GM12891 (cell line): ENCODE data around the gene CRTC1.

Source experiments
- DNase-seq: peaks from one replicate; pipeline ENCODE4 v3.0.0; 2011; ENCODE audit warnings: low spot score; ENCODE audit not compliant: insufficient read length
- FAIRE-seq: peaks from 2 replicates; lab custom pipeline; 2011; peaks lifted over from hg19 to GRCh38; lab: Jason Lieb, UNC
- PAX5 ChIP-seq: IDR thresholded peaks from 2 replicates; pipeline ENCODE4 v1.6.1; 2011; ENCODE audit warnings: low read length, moderate library complexity, mild to moderate bottlenecking; ENCODE audit not compliant: insufficient read depth, severe bottlenecking
- POLR2A ChIP-seq: IDR thresholded peaks from 2 replicates; pipeline ENCODE4 v1.6.1; 2011; ENCODE audit warnings: low read depth, low read length, control low read depth
- POLR2AphosphoS5 ChIP-seq: IDR thresholded peaks from 2 replicates; pipeline ENCODE4 v1.6.1; 2011; ENCODE audit warnings: low read depth, low read length, control low read depth
- POU2F2 ChIP-seq: IDR thresholded peaks from 2 replicates; pipeline ENCODE4 v1.6.1; 2011; ENCODE audit warnings: low read depth, mild to moderate bottlenecking, control low read depth, low read length, moderate library complexity
- SPI1 ChIP-seq: IDR thresholded peaks from 2 replicates; pipeline ENCODE4 v1.6.1; 2011; ENCODE audit warnings: low read depth, low read length, control low read depth
- TAF1 ChIP-seq: IDR thresholded peaks from 2 replicates; pipeline ENCODE4 v1.6.1; 2011; ENCODE audit warnings: low read depth, low read length, control low read depth

The CRTC1 gene

DNA sequence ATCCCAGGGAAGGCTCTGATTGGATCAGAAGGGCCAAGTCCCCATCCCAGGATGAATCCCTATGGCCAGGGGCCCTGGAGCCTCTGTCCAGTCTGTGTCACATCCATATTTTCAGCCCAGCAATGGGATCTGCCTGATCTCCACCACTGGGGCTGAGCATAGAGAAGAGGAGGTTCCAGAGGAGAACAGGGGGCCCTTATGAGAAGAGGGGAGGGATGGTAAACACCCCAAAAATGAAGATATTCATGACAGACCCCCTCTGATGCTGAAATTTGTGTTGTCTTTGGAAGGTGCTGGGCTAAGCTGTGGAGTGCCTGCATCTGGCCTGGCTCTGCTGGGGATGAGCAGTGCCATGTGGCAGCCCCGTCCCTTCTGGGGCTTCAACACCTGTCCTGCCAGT, 32.2 kb upstream of the CRTC1 start:
- FAIRE-seq (no peak), DNase-seq (no peak)
- no peak for TF ChIP-seq PAX5
- TF ChIP-seq TAF1, result no peak
- TF ChIP-seq POU2F2, result no peak
- TF ChIP-seq POLR2AphosphoS5, result no peak
- no peak for TF ChIP-seq SPI1
- no peak for TF ChIP-seq POLR2A

DNA sequence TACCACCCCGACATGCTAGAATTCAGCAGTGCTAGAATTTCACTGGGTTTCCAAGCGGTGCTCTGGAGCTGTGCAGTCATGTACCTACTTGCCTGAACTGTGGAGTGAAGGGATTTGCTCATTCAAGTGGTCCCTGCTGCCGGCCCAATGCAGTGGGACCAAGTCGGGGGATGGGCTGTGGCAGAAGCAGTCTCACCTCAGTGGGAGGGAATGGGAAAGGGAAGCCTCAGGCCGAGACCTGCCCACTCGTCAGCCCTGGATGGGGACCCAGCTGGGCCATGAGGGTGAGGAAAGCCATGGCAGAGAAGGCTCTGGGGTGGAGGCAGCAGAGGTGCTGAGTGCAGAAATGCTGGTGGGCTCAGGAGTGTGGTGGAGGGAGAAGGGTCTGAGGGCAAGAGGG, 31.7 kb upstream of the CRTC1 start:
- TF ChIP-seq SPI1 (no peak), POLR2A (no peak), PAX5 (no peak), POU2F2 (no peak), POLR2AphosphoS5 (no peak), TAF1 (no peak)
- FAIRE-seq (no peak), DNase-seq (no peak)

DNA sequence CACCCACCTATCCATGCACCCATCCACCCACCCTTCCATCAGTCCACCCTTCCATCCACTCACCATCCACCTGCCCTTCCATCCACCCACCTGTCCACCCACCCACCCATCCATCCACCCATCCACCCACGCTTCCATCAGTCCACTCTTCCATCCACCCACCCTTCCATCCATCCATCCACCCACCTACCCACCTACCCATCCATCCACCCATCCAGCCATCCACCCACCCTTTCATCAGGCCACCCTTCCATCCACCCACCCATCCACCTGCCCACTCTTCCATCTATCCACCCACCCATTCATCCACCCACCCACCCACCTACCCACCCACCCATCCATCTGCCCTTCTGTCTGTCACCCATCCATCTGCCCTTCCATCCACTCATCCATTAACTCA, 29.6 kb upstream of the CRTC1 start:
- DNase-seq, result no peak
- no peak for FAIRE-seq
- TF ChIP-seq PAX5, result no peak
- no peak for TF ChIP-seq POLR2AphosphoS5
- no peak for TF ChIP-seq POLR2A
- TF ChIP-seq SPI1, result no peak
- no peak for TF ChIP-seq POU2F2
- no peak for TF ChIP-seq TAF1

DNA sequence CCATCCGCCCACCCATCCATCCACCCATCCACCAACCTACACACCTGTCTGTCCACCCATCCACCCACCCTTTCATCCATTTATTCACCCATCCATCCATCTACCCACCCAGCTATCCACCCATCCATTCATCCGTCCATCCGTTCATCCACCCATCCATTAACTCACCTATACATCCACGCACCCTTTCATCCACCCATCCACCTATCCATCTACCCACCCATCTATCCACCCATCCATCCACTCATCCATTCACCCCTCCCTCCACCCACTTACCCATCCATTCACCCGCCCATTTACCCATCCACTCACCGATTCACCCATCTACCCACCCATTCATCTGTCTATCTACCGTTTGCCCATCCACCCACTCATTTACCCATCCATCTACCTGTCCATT, 29.0 kb upstream of the CRTC1 start:
- no peak for FAIRE-seq
- no peak for TF ChIP-seq PAX5

DNA sequence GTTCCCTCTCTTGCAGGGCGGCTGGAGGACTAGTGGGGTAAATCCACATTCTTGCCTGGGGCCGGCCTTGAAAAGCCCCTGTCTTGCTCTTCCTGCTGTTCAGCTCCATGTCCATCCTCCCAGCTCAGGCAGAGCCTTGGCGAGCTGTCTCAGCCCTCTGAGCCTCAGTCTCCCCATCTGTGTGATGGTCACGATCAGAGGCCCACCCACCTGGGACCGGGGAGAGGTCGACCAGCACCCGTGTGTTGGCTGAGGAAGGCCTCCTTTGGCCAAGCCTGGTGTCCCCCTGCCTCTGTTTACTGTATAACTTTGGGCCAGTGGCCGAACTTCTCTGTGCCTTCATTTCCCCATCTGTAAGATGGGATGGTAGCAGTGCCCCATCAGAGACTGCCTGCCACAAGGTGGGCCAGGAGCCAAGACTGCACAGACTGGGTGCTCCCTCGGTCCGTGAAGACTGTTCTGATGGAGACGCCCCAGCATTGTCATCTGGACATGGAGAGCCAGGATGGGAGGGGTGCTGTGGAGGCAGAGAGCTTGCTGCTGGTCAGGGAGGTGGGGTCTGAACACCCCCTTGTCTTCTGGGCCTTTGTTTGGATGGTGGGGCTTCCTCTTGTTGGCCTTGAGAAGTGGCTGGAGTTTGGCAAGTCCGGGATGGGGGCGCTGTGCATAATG, 28.2 kb upstream of the CRTC1 start:
- DNase-seq, result no peak
- FAIRE-seq, result no peak
- TF ChIP-seq POLR2AphosphoS5, result no peak
- TF ChIP-seq SPI1, result no peak
- TF ChIP-seq TAF1, result no peak
- no peak for TF ChIP-seq PAX5
- TF ChIP-seq POU2F2, result no peak
- TF ChIP-seq POLR2A, result no peak

More for the DNA sequence above, 29.0 kb upstream of the CRTC1 start:
- DNase-seq, result no peak

DNA sequence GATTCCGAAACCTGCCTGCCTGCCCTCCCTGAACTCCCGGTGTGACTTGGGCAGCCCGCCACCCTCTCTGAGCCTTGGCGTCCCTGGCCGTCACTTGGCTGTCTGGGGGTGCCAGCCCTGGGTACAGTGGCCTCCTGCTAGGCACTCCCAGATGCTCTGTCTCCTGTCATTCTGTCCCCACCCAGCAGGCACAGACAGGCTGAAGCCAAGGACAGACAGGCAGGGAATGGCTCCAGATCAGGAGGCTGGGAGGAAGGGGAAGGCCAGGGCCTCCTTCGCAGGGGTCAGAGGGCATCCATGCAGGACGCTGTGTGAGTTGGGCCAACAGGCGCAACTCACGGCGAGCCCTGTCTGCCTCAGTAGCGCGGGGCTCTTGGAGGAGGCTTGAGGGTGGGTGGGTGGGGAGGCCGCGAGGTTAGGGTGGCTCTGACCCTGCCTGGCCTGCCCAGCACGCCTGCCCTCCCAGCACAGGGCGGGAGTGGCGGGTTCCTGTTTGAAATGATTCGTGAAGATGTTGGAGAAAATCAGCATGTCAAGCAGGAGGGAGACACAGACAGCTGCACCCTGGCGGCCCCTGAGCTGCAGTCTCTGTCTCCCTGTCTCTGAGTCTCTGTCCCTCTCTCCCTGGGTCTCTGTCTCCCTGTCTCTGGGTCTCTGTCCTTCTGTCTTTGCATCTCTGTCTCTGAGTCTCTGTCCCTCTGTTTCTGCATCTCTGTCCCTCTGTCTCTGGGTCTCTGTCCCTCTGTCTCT, 27.0 kb upstream of the CRTC1 start:
- TF ChIP-seq SPI1 (no peak), POU2F2 (no peak), TAF1 (no peak), POLR2A (no peak), PAX5 (no peak), POLR2AphosphoS5 (no peak)
- DNase-seq (no peak), FAIRE-seq (no peak)

DNA sequence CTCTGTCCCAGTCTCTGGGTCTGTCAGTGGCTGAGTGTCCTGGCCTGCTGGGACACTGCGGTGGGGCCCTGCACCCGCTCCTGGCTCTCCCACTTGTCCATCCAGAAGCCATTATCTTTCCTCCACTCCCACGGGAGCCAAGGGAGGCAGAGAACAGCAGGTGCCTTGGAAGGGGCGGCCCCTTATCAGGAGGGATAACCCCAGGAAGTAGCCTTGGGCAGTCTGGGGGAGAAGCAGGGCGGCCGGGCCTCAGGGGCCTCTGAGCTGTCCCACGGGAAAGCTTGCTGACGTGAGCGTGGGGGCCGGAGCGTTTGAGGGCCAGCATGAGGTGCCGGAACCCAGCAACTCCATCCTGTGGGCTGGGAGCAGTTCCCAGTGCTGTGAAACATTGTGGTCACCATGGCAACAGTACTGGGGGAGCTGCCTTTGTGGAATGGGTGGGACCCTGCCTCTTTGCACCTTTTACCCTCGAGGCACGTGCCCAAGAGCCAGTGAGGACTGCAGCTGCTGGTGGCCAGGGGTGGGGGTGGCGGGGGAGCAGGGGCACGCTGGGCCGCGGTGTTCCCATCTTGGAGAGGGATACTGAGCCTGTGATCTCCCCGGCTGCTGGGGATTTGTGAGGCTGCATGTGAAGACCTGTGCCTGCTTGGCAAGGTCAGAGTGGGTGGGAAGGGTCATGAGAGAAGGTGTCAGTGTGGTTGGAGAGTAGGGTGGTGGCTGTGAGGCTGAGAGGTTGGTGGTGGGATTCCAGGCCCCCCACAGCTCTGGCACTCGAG, 25.7 kb upstream of the CRTC1 start:
- TF ChIP-seq SPI1 (no peak), POLR2AphosphoS5 (no peak), POU2F2 (no peak), PAX5 (no peak), TAF1 (no peak), POLR2A (no peak)
- FAIRE-seq (peak; percentile 52), DNase-seq (no peak)

DNA sequence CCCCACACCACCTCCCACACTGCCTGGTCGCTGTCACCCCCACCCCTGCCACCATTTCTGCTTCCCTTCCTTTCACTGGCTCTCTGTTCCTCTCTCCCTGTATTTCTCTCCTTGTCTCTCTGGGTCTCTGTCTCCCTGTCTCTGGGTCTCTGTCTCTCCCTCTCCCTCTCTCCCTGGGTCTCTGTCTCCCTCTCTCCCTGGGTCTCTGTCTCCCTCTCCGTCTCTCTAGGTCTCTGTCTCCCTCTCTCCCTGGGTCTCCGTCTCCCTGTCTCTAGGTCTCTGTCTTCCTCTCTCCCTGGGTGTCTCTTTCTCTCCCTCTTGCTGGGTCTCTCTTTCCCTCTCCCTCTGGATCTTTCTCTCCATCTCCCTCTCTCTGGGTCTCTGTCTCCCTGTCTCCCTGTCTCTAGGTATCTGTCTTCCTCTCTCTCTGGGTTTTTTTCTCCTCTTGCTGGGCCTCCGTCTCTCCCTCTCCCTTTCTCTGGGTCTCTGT, 25.1 kb upstream of the CRTC1 start:
- FAIRE-seq (no peak), DNase-seq (no peak)
- no peak for TF ChIP-seq POLR2AphosphoS5
- TF ChIP-seq SPI1, result no peak
- no peak for TF ChIP-seq TAF1
- no peak for TF ChIP-seq POU2F2

DNA sequence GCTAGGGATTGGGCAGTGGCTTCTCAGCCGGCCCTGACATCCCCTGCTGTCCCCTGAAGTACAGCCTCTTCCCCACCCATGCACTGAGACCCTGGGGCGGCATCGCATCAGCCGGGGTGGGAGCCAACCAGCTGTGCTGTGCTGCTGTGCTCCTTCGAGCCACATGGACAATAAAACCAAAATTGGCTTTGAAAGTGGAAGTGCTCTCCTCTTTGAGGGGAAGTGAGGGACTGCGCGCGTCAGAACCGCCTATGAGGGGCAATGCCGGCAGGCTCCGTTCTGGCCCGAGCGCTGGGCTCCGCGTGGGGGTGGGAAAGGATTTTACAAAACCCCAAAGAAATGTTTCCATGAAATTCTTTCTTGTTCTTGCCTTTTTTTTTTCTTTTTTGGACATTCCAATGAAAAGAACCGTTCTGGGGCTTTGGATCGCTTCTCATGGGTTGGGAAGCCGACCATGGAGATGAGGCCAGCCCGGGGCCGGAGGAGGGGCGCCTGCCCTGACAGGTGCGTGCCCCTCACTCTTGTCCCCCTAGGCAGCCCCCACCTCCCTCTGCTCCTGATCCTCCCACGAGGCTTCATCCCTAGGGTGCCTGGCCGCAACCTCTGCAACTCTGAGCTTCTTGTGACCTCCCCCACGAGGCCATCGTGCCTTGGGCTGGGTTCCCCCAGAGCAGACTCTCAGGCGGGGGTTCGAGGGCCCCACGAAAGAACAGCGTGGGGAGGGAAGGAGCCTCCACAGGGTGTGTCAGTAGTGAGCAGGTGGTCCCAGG, 24.0 kb upstream of the CRTC1 start:
- TF ChIP-seq TAF1, result no peak
- TF ChIP-seq POLR2A, result no peak
- TF ChIP-seq SPI1, result peak; percentile 77
- peak; percentile 77 for DNase-seq
- FAIRE-seq, result peak; percentile 82
